H1 (cell line): ENCODE measurements around the gene CYBA.

Experiments
- EGR1 ChIP-seq: IDR thresholded peaks from 2 replicates; pipeline ENCODE4 v1.6.1; 2011; ENCODE audit warnings: low read depth, low read length, borderline replicate concordance
- HDAC6 ChIP-seq: IDR thresholded peaks from one replicate; pipeline ENCODE4 v1.7.1; 2012; ENCODE audit warnings: low read depth, mild to moderate bottlenecking, inconsistent platforms, low read length, moderate library complexity
- JUND ChIP-seq: IDR thresholded peaks from 2 replicates; pipeline ENCODE4 v1.6.1; 2011; ENCODE audit warnings: mild to moderate bottlenecking, improper control_type of control experiment, low read length
- MAX ChIP-seq: IDR thresholded peaks from 2 replicates; pipeline ENCODE4 v1.6.1; 2012; ENCODE audit warnings: inconsistent platforms
- SIX5 ChIP-seq: IDR thresholded peaks from 2 replicates; pipeline ENCODE4 v1.6.1; 2011; ENCODE audit warnings: mild to moderate bottlenecking, low read depth, low read length
- SP2 ChIP-seq: IDR thresholded peaks from 2 replicates; pipeline ENCODE4 v1.6.1; 2012; ENCODE audit warnings: mild to moderate bottlenecking, low read length, inconsistent platforms
- TF ChIP-seq, protein P1 (sequence below), 3 experiments: IDR thresholded peaks; 1 replicate in 2 of 3; 2 replicates in 1 of 3; pipeline versions ENCODE4 v1.5.1 to v1.6.1; 2011; ENCODE audit warnings: low read length in 3 of 3, mild to moderate bottlenecking in 3 of 3, inconsistent platforms in 2 of 3, low read depth in 1 of 3, moderate library complexity in 1 of 3; ENCODE audit not compliant: insufficient read depth in 1 of 3; ENCODE audit errors: control extremely low read depth in 1 of 3

DNA sequence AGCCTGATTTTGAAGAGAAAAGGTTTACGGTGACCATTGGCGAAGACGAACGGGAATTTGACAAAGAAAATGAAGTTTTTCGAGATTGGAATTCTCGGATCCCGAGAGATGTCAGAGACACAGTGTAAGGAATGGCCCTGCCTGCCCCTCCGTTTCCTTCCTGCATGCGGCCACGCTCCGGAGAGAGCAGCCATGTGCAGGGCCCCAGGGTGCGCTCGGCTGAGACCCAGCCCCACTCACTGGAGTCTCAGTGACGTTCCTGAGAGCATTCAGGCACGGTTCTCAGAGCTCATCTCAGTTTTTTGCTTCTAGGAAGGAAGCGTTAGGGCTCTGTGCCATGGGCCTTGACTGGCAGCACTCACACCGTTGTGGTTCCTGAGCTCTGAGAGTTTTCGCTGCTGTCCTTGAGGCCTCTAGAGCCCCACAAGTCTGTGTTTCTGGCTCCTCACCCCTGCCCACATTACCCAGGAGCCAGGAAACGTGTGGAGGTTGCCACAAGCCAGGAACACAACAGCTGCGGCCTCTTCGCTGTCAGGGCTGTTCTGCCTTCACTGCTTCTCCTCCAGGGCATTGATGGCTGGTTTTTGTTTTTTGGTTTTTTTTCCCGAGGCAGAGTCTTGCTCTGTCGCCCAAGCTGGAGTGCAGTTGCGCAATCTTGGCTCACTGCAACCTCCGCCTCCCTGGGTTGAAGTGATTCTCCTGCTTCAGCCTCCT lies 50.9 kb downstream of the CYBA start:
- TF ChIP-seq, protein P1, sequence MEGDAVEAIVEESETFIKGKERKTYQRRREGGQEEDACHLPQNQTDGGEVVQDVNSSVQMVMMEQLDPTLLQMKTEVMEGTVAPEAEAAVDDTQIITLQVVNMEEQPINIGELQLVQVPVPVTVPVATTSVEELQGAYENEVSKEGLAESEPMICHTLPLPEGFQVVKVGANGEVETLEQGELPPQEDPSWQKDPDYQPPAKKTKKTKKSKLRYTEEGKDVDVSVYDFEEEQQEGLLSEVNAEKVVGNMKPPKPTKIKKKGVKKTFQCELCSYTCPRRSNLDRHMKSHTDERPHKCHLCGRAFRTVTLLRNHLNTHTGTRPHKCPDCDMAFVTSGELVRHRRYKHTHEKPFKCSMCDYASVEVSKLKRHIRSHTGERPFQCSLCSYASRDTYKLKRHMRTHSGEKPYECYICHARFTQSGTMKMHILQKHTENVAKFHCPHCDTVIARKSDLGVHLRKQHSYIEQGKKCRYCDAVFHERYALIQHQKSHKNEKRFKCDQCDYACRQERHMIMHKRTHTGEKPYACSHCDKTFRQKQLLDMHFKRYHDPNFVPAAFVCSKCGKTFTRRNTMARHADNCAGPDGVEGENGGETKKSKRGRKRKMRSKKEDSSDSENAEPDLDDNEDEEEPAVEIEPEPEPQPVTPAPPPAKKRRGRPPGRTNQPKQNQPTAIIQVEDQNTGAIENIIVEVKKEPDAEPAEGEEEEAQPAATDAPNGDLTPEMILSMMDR (IDR thresholded peaks at IDR 0.05; ENCODE audit: control extremely low read depth in 1 of 3, insufficient read depth in 1 of 3, low read depth in 1 of 3, low read length in 3 of 3) = no peak
- no peak for TF ChIP-seq HDAC6
- TF ChIP-seq EGR1 = no peak
- TF ChIP-seq SIX5 = no peak
- TF ChIP-seq SP2 = no peak
- TF ChIP-seq JUND = no peak
- TF ChIP-seq MAX = no peak
